Endothelial cell of umbilical vein (primary cell): Measurements from ENCODE around the gene TMEM266. TPM values are rescaled to one million over a fixed set of nuclear protein-coding genes. Genes with fewer than 3 reads are reported as not detected.

Experiments
- BruUV-seq: library from RNA; stranded (reverse); fragments of 400-500 nt; replicated peaks from 2 replicates; lab custom pipeline; 2021; lab: Mats Ljungman, UMichigan
- CTCF ChIA-PET: fragments of 300-600, 350-600 bp; sonication (Branson Sonifier 250); formaldehyde crosslinking; loops from one replicate; lab custom pipeline; 2021; ENCODE audit warnings: antibody characterized with exemption, inconsistent platforms; lab: Charles Lee
- POLR2A ChIA-PET: fragments of 300-600, 350-600 bp; sonication (Branson Sonifier 250); formaldehyde crosslinking; loops from one replicate; lab custom pipeline; 2021; ENCODE audit warnings: antibody characterized with exemption, inconsistent platforms; lab: Charles Lee
- DNase-seq: peaks from one replicate; pipeline ENCODE4 v3.0.0-alpha.2; 2011; ENCODE audit warnings: low read depth, low spot score
- FAIRE-seq: peaks from 2 replicates; lab custom pipeline; 2011; peaks lifted over from hg19 to GRCh38; lab: Jason Lieb, UNC
- H2AFZ ChIP-seq: 2 replicates; pipeline ENCODE4 v1.6.0; 2012; ENCODE audit warnings: low read depth, low read length, control low read depth, inconsistent platforms
- H3K27ac ChIP-seq: 2 replicates; pipeline ENCODE4 v1.5.1; 2011; ENCODE audit warnings: low read depth, mild to moderate bottlenecking, control low read depth, low read length, moderate library complexity; ENCODE audit not compliant: insufficient read depth
- H3K27me3 ChIP-seq, 2 experiments: 2 replicates each; pipeline versions ENCODE4 v1.6.0 to v1.6.1; 2011; ENCODE audit warnings: low read length in 2 of 2, mixed read lengths in 1 of 2; ENCODE audit not compliant: control insufficient read depth in 2 of 2, insufficient read depth in 2 of 2
- H3K36me3 ChIP-seq, 2 experiments: 2 replicates in 1 of 2; 3 replicates in 1 of 2; pipeline ENCODE4 v1.5.1; 2011; ENCODE audit warnings: low read length in 2 of 2, mild to moderate bottlenecking in 1 of 2, moderate library complexity in 1 of 2; ENCODE audit not compliant: control insufficient read depth in 2 of 2, insufficient read depth in 2 of 2; ENCODE audit errors: extremely low read depth in 1 of 2
- H3K4me1 ChIP-seq: 3 replicates; pipeline ENCODE4 v1.5.1; 2011; ENCODE audit warnings: mild to moderate bottlenecking, low read length; ENCODE audit not compliant: control insufficient read depth, insufficient read depth; ENCODE audit errors: extremely low read depth
- H3K4me2 ChIP-seq: 2 replicates; pipeline ENCODE4 v1.6.1; 2011; ENCODE audit warnings: low read length, control low read depth, mixed read lengths; ENCODE audit not compliant: insufficient read depth
- H3K4me3 ChIP-seq, 3 experiments: fragments of 200-600 bp in 1 of 3; sonication (generic), shearing (Covaris generic) in 1 of 3; replicated peaks in 1 of 3; 2 replicates each; pipeline ENCODE4 v1.5.1; 2011 to 2016; ENCODE audit warnings: control low read depth in 3 of 3, low read length in 3 of 3, mild to moderate bottlenecking in 2 of 3, inconsistent platforms in 1 of 3, low read depth in 1 of 3, moderate library complexity in 1 of 3; ENCODE audit not compliant: insufficient read depth in 1 of 3
- H3K79me2 ChIP-seq: 2 replicates; pipeline ENCODE4 v1.6.0; 2012; ENCODE audit warnings: low read length, inconsistent platforms; ENCODE audit not compliant: control insufficient read depth, insufficient read depth
- H3K9ac ChIP-seq: replicated peaks from 2 replicates; pipeline ENCODE3; 2011; ENCODE audit warnings: low read length, control low read depth; ENCODE audit not compliant: insufficient read depth; ENCODE audit errors: extremely low read depth
- H3K9me1 ChIP-seq: replicated peaks from 3 replicates; pipeline ENCODE4 v1.6.0; 2011; ENCODE audit warnings: mild to moderate bottlenecking, low read length; ENCODE audit not compliant: control insufficient read depth, insufficient read depth; ENCODE audit errors: extremely low read depth
- H3K9me3 ChIP-seq: replicated peaks from 2 replicates; pipeline ENCODE4 v1.5.1; 2012; ENCODE audit warnings: low read length, inconsistent platforms; ENCODE audit not compliant: control insufficient read depth, insufficient read depth
- H4K20me1 ChIP-seq: replicated peaks from 2 replicates; pipeline ENCODE3; 2011; ENCODE audit warnings: mild to moderate bottlenecking, low read length; ENCODE audit not compliant: control insufficient read depth, insufficient read depth; ENCODE audit errors: extremely low read depth
- EZH2 ChIP-seq: IDR thresholded peaks from 2 replicates; pipeline ENCODE4 v1.6.1; 2012; ENCODE audit warnings: borderline replicate concordance, low read depth, mild to moderate bottlenecking, moderate library complexity, low read length, inconsistent platforms; ENCODE audit not compliant: severe bottlenecking
- FOS ChIP-seq: IDR thresholded peaks from 2 replicates; pipeline ENCODE4 v1.6.1; 2011; ENCODE audit warnings: mild to moderate bottlenecking, low read length, moderate library complexity, borderline replicate concordance; ENCODE audit not compliant: insufficient read depth
- GATA2 ChIP-seq: IDR thresholded peaks from 2 replicates; pipeline ENCODE4 v1.7.0; 2011; ENCODE audit warnings: low read depth, mild to moderate bottlenecking, moderate library complexity, mixed read lengths, low read length; ENCODE audit not compliant: insufficient read length, insufficient read depth
- JUN ChIP-seq: IDR thresholded peaks from 2 replicates; pipeline ENCODE4 v1.6.1; 2011; ENCODE audit warnings: borderline replicate concordance, low read depth; ENCODE audit not compliant: insufficient read length, insufficient read depth
- MYC ChIP-seq: IDR thresholded peaks from one replicate; pipeline ENCODE4 v1.6.1; 2011; ENCODE audit warnings: mild to moderate bottlenecking, low read depth, low read length
- POLR2A ChIP-seq: IDR thresholded peaks from 2 replicates; pipeline ENCODE4 v1.6.1; 2012; ENCODE audit warnings: low read depth, mild to moderate bottlenecking, control low read depth, low read length
- POLR2AphosphoS5 ChIP-seq: IDR thresholded peaks from 2 replicates; pipeline ENCODE4 v1.6.1; 2012; ENCODE audit warnings: low read depth, mild to moderate bottlenecking, control low read depth, low read length, moderate library complexity; ENCODE audit not compliant: insufficient read depth
- dilution Hi-C: fragments of 300-500 bp; cut with MboI; formaldehyde crosslinking; loops from one replicate; pipeline ENCODE4 v1.15.0; 2019; ENCODE audit warnings: low sequenced_read_pairs; ENCODE audit not compliant: extremely low pct_ligation_motif_present
- intact Hi-C: fragments of 100-400 bp; cut with micrococcal nuclease; formaldehyde crosslinking; loops from one replicate; pipeline ENCODE4 v1.10.0; 2022
- polyA plus RNA-seq, 4 experiments: library from polyadenylated mRNA; depleted of rRNA in 3 of 4; stranded (reverse) in 3 of 4; unstranded in 1 of 4; fragments of >200 nt; gene quantifications; 2 replicates each; pipeline versions ENCODE4 v1.2.1 to v1.2.3, GENCODE V29; 2011 to 2012; ENCODE audit warnings: missing spikeins in 1 of 4
- total RNA-seq: library from RNA; stranded (reverse); gene quantifications from 2 replicates; pipeline ENCODE4 v1.2.3, GENCODE V29; 2021
- TF ChIP-seq, protein P1 (sequence below), 2 donors: IDR thresholded peaks; 1 replicate in 1 of 2; 2 replicates in 1 of 2; pipeline ENCODE4 v1.5.1; 2011; ENCODE audit warnings: low read length in 2 of 2, mild to moderate bottlenecking in 2 of 2, moderate library complexity in 2 of 2, control low read depth in 1 of 2, inconsistent platforms in 1 of 2, low read depth in 1 of 2; ENCODE audit not compliant: insufficient read depth in 1 of 2; ENCODE audit errors: extremely low read depth in 1 of 2
- TF ChIP-seq, protein P2 (sequence below): IDR thresholded peaks from 2 replicates; pipeline ENCODE4 v1.6.1; 2011; ENCODE audit not compliant: insufficient read depth, insufficient read length

The TMEM266 gene
- total and polyA plus RNA-seq, 2 donors (not counting 3 experiments of a cell fraction or from before 2014, with no cell fraction given), result not detected

DNA sequence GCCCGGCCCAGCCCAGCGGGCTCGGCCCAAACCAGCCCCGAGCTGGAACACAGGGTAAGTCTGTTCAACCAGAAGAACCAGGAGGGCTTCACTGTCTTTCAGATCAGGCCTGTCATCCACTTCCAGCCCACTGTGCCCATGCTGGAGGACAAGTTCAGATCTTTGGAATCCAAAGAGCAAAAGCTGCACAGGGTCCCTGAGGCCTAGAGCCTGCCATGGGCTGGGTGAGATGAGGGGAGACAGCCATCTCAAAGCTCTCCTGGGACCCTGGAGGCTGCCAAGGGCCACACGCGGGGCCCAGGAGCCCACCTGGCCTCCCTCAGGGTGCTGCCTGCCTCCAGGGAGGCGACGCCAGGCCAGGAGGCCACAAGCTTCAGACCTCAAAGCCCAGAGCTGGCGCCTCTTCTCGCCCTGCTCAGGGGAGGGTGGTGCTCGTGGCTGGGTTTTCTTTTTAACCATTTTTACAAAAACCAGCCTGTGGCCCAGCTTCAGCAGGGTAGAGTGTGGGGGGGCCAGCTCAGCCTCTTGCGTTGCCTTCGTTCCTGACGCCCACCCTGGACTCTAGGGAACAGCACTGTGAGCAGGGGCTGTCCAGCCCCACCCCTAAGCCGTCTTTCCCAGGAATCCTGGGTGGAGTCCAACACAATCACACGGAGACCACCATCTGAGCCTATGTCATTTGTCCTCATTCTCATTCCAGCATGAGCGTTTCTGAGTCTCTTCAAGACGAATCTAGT, 144.5 kb downstream of the TMEM266 start:
- POLR2A ChIA-PET, result no interaction called here
- Histone ChIP-seq H3K4me1 (no peaks in the 10 kb centered on the region), H3K4me3 (no peak overlapping the region), H3K4me2 (no peak overlapping the region), H3K9me3 (no peaks in the 10 kb centered on the region), H3K27ac (no peak overlapping the region), H3K79me2 (no peaks in the 10 kb centered on the region), H3K27me3 (no peaks in the 10 kb centered on the region), H3K9me1 (no peaks in the 10 kb centered on the region), H3K9ac (no peak overlapping the region), H4K20me1 (no peaks in the 10 kb centered on the region), H3K36me3 (no peaks in the 10 kb centered on the region), H2AFZ (no peak overlapping the region)
- no peak for FAIRE-seq
- TF ChIP-seq GATA2 (no peak), POLR2AphosphoS5 (no peak), EZH2 (no peak), JUN (no peak), FOS (no peak), MYC (no peak), POLR2A (no peak)
- TF ChIP-seq, protein P1, sequence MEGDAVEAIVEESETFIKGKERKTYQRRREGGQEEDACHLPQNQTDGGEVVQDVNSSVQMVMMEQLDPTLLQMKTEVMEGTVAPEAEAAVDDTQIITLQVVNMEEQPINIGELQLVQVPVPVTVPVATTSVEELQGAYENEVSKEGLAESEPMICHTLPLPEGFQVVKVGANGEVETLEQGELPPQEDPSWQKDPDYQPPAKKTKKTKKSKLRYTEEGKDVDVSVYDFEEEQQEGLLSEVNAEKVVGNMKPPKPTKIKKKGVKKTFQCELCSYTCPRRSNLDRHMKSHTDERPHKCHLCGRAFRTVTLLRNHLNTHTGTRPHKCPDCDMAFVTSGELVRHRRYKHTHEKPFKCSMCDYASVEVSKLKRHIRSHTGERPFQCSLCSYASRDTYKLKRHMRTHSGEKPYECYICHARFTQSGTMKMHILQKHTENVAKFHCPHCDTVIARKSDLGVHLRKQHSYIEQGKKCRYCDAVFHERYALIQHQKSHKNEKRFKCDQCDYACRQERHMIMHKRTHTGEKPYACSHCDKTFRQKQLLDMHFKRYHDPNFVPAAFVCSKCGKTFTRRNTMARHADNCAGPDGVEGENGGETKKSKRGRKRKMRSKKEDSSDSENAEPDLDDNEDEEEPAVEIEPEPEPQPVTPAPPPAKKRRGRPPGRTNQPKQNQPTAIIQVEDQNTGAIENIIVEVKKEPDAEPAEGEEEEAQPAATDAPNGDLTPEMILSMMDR (IDR thresholded peaks at IDR 0.05; ENCODE audit: extremely low read depth in 1 of 2, insufficient read depth in 1 of 2, low read depth in 1 of 2, low read length in 2 of 2), result no peak
- TF ChIP-seq, protein P2, sequence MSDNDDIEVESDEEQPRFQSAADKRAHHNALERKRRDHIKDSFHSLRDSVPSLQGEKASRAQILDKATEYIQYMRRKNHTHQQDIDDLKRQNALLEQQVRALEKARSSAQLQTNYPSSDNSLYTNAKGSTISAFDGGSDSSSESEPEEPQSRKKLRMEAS, result no peak
- CTCF ChIA-PET, result interaction anchor here (1.1 kb wide), 1 partner anchor 11 kb away, joined by 4 read pairs; no protein-coding TSS in a partner anchor
- dilution Hi-C loops (no loop called here), intact Hi-C loops (no loop called here)
- no TSS peak for BruUV-seq
- DNase-seq, result no peak
